ENCODE results near the gene FCRL2. TPM values are rescaled to one million over a fixed set of nuclear protein-coding genes. Genes with fewer than 3 reads are reported as not detected.
A peak's percentile ranks its signal among the peaks of the same experiment; 100 is the strongest.
"Not testable (repeated sequence)": the region's sequence is repeated elsewhere in the genome, so short reads cannot be mapped to it uniquely, and the experiment has no call there.

The FCRL2 gene
- total RNA-seq, 1 donor from 2014 or later = 0.20 TPM

DNA sequence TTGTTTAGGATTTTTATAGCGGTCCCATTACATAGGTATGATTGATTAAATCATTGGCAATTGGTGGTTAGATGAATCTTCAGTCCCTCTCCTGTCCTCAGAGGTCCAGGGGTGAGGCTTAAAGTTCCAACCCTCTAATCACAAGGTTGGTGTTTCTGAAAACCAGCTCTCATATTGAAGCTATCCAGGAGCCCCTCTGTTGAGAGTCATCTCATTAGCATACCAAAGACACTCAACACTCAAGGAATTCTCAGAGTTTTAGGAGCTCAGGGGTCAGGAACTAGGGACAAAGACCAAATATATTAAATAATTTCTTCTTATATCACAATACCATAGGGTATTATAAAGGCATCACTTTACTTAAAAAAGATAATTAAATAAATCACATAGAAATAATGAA lies 23.3 kb downstream of the FCRL2 start:
- no peak for TF ChIP-seq CTCF (IDR thresholded peaks at IDR 0.05)
- no peak for DNase-seq
- Histone ChIP-seq H3K27me3 (no peaks in the 10 kb centered on the region), H3K4me3 (no peak overlapping the region), H3K27ac (no peak overlapping the region), H3K4me1 (no peaks in the 10 kb centered on the region), H3K36me3 (no peaks in the 10 kb centered on the region), H3K9me3 (no peaks in the 10 kb centered on the region)
- intact Hi-C loops (cut with DNase I) = no loop called here
- no peak for ATAC-seq

DNA sequence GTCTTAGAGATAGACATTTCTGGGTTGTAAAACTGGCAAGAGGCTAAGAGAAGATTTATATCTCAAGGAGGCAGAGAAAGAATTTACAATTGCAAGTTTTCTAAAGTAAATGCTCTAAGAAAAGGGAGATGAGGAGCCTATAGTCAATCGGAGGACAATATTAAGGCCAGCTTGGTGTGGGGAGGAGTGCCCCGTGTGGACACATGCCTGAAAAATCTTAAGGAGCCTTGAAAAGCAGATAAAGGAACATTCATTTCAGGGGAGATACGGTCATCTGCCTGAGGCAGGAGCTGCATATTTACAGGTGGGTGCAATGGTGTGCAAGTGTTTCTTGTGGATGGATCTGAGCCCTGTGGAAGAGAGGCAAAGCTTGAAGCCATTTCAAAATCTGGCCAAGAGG lies 25.6 kb downstream of the FCRL2 start:
- H3K27ac ChIP-seq = no peak overlapping the region
- ATAC-seq = no peak
- no peaks in the 10 kb centered on the region for H3K4me1 ChIP-seq
- no peaks in the 10 kb centered on the region for H3K27me3 ChIP-seq
- TF ChIP-seq CTCF (IDR thresholded peaks at IDR 0.05) = no peak
- no peaks in the 10 kb centered on the region for H3K9me3 ChIP-seq
- H3K4me3 ChIP-seq = no peak overlapping the region
- no peak for DNase-seq
- intact Hi-C loops (cut with DNase I) = no loop called here
- no peaks in the 10 kb centered on the region for H3K36me3 ChIP-seq

DNA sequence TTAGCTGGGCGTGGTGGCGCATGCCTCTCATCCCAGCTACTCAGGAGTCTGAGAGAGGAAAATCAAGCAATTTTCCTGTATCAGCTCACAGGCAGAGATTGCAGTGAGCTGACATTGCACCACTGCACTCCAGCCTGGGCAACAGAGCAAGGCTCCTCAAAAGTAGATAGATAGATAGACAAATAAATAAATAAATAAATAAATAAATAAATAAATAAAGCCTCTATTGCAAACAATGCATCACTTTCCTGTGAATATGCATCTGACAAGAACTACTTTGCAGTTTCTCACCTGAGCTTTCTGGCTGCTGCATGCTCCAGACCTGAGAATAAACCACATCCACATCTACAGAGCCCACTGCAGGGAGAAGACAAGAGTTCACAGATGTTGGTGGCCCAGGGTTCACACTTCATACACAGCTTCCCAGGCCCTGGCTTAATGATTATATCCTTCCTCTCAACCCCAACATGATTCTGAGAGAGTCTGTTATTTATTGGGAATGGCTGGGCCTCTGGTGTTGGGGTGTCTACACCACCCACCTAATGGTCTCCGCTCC lies 28.6 kb downstream of the FCRL2 start:
- intact Hi-C loops (cut with DNase I) = no loop called here
- TF ChIP-seq CTCF (IDR thresholded peaks at IDR 0.05) = no peak
- Histone ChIP-seq H3K27me3 (no peaks in the 10 kb centered on the region), H3K36me3 (no peaks in the 10 kb centered on the region), H3K4me3 (no peak overlapping the region), H3K9me3 (no peaks in the 10 kb centered on the region), H3K4me1 (no peaks in the 10 kb centered on the region), H3K27ac (no peak overlapping the region)
- no peak for DNase-seq
- no peak for ATAC-seq

GRCh38 chr1:157739229-157739901 lies 37.6 kb downstream of the FCRL2 start:
- Histone ChIP-seq H3K36me3 (no peaks in the 10 kb centered on the region), H3K4me1 (no peaks in the 10 kb centered on the region), H3K27me3 (peaks cover 4% of the 10 kb centered on the region), H3K4me3 (no peak overlapping the region), H3K27ac (no peak overlapping the region), H3K9me3 (no peaks in the 10 kb centered on the region)
- ATAC-seq (no peak), DNase-seq (no peak)
- intact Hi-C loops (cut with DNase I) = no loop called here
- no peak for TF ChIP-seq CTCF (IDR thresholded peaks at IDR 0.05)

GRCh38 chr1:157735991-157736390 lies 40.9 kb downstream of the FCRL2 start:
- H3K36me3 ChIP-seq; intact Hi-C loops (cut with DNase I); H3K4me3 ChIP-seq; ATAC-seq; H3K27me3 ChIP-seq; DNase-seq; H3K27ac ChIP-seq; H3K4me1 ChIP-seq; H3K9me3 ChIP-seq: not testable (repeated sequence)

- H3K27ac ChIP-seq = no peak overlapping the region
- no peaks in the 10 kb centered on the region for H3K27me3 ChIP-seq
- DNase-seq = no peak
- peak; percentile 65 for ATAC-seq
- intact Hi-C loops (cut with DNase I) = no loop called here
- no peak overlapping the region for H3K4me3 ChIP-seq
- H3K9me3 ChIP-seq = no peaks in the 10 kb centered on the region
- H3K4me1 ChIP-seq = no peaks in the 10 kb centered on the region
- no peaks in the 10 kb centered on the region for H3K36me3 ChIP-seq
- TF ChIP-seq CTCF (IDR thresholded peaks at IDR 0.05) = no peak
Observed at GRCh38 chr1:157734321-157734720, 42.6 kb downstream of the FCRL2 start.

Measured in upper lobe of right lung (tissue), 1 donor.